NB4 (cell line): Measurements from ENCODE around the gene TMEM121.
A peak's percentile ranks its signal among the peaks of the same experiment; 100 is the strongest.
"Not testable (repeated sequence)": the region's sequence is repeated elsewhere in the genome, so short reads cannot be mapped to it uniquely, and the experiment has no call there.

ENCODE experiments used
- DNase-seq: peaks from one replicate; pipeline ENCODE4 v3.0.0; 2010; ENCODE audit warnings: low read depth
- H3K4me3 ChIP-seq: one replicate; pipeline ENCODE4 v1.5.1; 2011; ENCODE audit warnings: mild to moderate bottlenecking, low read depth, low read length, moderate library complexity
- CTCF ChIP-seq: IDR thresholded peaks from one replicate; pipeline ENCODE4 v1.5.1; 2012; ENCODE audit warnings: low read depth, low read length
- MAX ChIP-seq: IDR thresholded peaks from 2 replicates; pipeline ENCODE4 v1.6.1; 2011; ENCODE audit warnings: low read depth, low read length
- MYC ChIP-seq: IDR thresholded peaks from 2 replicates; pipeline ENCODE4 v1.6.1; 2011; ENCODE audit warnings: low read depth, low read length
- POLR2A ChIP-seq: IDR thresholded peaks from 2 replicates; pipeline ENCODE4 v1.6.1; 2011; ENCODE audit warnings: mild to moderate bottlenecking; ENCODE audit not compliant: insufficient read length; ENCODE audit errors: extremely low read depth

TMEM121 gene

GRCh38 chr14:105537580-105538474, 11.4 kb downstream of the TMEM121 start:
- TF ChIP-seq MAX, result no peak
- no peak for TF ChIP-seq MYC
- no peak for TF ChIP-seq POLR2A
- TF ChIP-seq CTCF, result peak; percentile 78
- peak; percentile 40 for DNase-seq
- no peak overlapping the region for H3K4me3 ChIP-seq

- DNase-seq, result no peak
- H3K4me3 ChIP-seq, result no peak overlapping the region
- TF ChIP-seq CTCF (no peak), MAX (no peak), MYC (no peak), POLR2A (no peak)
Measured at GRCh38 chr14:105538481-105539049, 12.2 kb downstream of the TMEM121 start.

- no peak for TF ChIP-seq POLR2A
- no peak for TF ChIP-seq CTCF
- no peak for TF ChIP-seq MAX
- TF ChIP-seq MYC, result no peak
- no peak for DNase-seq
- no peak overlapping the region for H3K4me3 ChIP-seq
Measured at GRCh38 chr14:105540811-105541210, 14.4 kb downstream of the TMEM121 start.

GRCh38 chr14:105541218-105541875, 15.0 kb downstream of the TMEM121 start:
- DNase-seq, result no peak
- TF ChIP-seq MYC (no peak), CTCF (no peak), POLR2A (no peak)
- no peak overlapping the region for H3K4me3 ChIP-seq

GRCh38 chr14:105545676-105546075, 19.3 kb downstream of the TMEM121 start:
- H3K4me3 ChIP-seq, DNase-seq: not testable (repeated sequence)

- DNase-seq, H3K4me3 ChIP-seq: not testable (repeated sequence)
Measured at GRCh38 chr14:105546410-105546809, 20.0 kb downstream of the TMEM121 start.

GRCh38 chr14:105547072-105547471, 20.7 kb downstream of the TMEM121 start:
- DNase-seq, H3K4me3 ChIP-seq: not testable (repeated sequence)
